ENCODE data around the gene ZNF700.

- TF ChIP-seq CTCF (IDR thresholded peaks at IDR 0.05; ENCODE audit: low read length) (no peak), EZH2 (IDR thresholded peaks at IDR 0.05; ENCODE audit: borderline replicate concordance, low read length) (no peak)
These were observed 19.0 kb upstream of the ZNF700 start for GRCh38 chr19:11905928-11906327.

Measured in OCI-LY1 (cell line).